ENCODE results near the gene CDCA4.

Gene CDCA4

GRCh38 chr14:104964546-104964945, 56.3 kb downstream of the CDCA4 start:
- no peaks in the 10 kb centered on the region for H3K9me3 ChIP-seq (ENCODE audit: control insufficient read depth, insufficient read depth, low read length)
- H3K27me3 ChIP-seq (ENCODE audit: control insufficient read depth, low read length) = peaks cover 17% of the 10 kb centered on the region; the same call in 1 of the 2 replicates
- no peaks in the 10 kb centered on the region for H3F3A ChIP-seq (ENCODE audit: control insufficient read depth, insufficient read depth)
- peaks cover 22% of the 10 kb centered on the region for H3K4me1 ChIP-seq (ENCODE audit: control insufficient read depth, low read length)
- no peak overlapping the region for H3K27ac ChIP-seq (ENCODE audit: low read depth, low read length)
- H3K36me3 ChIP-seq (ENCODE audit: control insufficient read depth, low read length) = no peaks in the 10 kb centered on the region
- no peak overlapping the region for H3K4me3 ChIP-seq (ENCODE audit: low read length)
- H3K79me2 ChIP-seq (ENCODE audit: control insufficient read depth, low read length) = no peaks in the 10 kb centered on the region
- no peaks in the 10 kb centered on the region for H4K20me1 ChIP-seq (ENCODE audit: control insufficient read depth, insufficient read depth, low read depth, low read length)
- H3K9me2 ChIP-seq (replicated peaks; ENCODE audit: control insufficient read depth, low read length) = no peaks in the 10 kb centered on the region
- no peak overlapping the region for H3K4me2 ChIP-seq (ENCODE audit: low read length)
- TF ChIP-seq, protein P1, sequence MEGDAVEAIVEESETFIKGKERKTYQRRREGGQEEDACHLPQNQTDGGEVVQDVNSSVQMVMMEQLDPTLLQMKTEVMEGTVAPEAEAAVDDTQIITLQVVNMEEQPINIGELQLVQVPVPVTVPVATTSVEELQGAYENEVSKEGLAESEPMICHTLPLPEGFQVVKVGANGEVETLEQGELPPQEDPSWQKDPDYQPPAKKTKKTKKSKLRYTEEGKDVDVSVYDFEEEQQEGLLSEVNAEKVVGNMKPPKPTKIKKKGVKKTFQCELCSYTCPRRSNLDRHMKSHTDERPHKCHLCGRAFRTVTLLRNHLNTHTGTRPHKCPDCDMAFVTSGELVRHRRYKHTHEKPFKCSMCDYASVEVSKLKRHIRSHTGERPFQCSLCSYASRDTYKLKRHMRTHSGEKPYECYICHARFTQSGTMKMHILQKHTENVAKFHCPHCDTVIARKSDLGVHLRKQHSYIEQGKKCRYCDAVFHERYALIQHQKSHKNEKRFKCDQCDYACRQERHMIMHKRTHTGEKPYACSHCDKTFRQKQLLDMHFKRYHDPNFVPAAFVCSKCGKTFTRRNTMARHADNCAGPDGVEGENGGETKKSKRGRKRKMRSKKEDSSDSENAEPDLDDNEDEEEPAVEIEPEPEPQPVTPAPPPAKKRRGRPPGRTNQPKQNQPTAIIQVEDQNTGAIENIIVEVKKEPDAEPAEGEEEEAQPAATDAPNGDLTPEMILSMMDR (IDR thresholded peaks at IDR 0.05; ENCODE audit: low read depth, low read length, poor library complexity, severe bottlenecking) = no peak
- no peak for TF ChIP-seq EZH2phosphoT487 (IDR thresholded peaks at IDR 0.05; ENCODE audit: borderline replicate concordance, low read length)
